Middle frontal gyrus (tissue), 1 donor: ENCODE measurements around the gene KCNH5.

ENCODE experiments used
- DNase-seq: peaks from one replicate; pipeline ENCODE4 v3.0.0-alpha.2; 2015; ENCODE audit warnings: low spot score; ENCODE audit errors: extremely low spot score

KCNH5 gene, protein sequence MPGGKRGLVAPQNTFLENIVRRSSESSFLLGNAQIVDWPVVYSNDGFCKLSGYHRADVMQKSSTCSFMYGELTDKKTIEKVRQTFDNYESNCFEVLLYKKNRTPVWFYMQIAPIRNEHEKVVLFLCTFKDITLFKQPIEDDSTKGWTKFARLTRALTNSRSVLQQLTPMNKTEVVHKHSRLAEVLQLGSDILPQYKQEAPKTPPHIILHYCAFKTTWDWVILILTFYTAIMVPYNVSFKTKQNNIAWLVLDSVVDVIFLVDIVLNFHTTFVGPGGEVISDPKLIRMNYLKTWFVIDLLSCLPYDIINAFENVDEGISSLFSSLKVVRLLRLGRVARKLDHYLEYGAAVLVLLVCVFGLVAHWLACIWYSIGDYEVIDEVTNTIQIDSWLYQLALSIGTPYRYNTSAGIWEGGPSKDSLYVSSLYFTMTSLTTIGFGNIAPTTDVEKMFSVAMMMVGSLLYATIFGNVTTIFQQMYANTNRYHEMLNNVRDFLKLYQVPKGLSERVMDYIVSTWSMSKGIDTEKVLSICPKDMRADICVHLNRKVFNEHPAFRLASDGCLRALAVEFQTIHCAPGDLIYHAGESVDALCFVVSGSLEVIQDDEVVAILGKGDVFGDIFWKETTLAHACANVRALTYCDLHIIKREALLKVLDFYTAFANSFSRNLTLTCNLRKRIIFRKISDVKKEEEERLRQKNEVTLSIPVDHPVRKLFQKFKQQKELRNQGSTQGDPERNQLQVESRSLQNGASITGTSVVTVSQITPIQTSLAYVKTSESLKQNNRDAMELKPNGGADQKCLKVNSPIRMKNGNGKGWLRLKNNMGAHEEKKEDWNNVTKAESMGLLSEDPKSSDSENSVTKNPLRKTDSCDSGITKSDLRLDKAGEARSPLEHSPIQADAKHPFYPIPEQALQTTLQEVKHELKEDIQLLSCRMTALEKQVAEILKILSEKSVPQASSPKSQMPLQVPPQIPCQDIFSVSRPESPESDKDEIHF

DNA sequence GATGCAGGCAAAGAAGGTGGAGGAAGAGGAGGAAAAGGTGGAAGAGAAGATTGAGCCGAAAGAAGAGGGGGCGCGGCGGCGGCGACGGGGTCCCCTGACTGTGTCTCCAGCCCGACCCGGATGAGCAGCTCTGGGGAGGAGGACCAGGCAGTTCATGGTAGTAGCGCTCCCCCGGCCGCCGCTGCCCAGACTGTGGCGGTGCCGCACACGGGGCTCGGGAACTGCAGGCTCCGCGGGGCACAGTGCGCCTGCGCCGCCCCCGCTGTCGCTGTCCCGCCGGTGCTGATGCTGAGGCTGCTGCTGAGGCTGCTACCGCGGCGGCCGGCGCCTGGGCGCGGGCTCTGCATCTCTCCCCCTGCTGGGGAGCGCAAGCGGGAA lies at the start of gene KCNH5:
Gene KCNH5 (minus strand): TSS at position 225 of the 378 bp plus-strand sequence. CDS start 272 bp downstream, outside the sequence.
- no peak for DNase-seq

DNA sequence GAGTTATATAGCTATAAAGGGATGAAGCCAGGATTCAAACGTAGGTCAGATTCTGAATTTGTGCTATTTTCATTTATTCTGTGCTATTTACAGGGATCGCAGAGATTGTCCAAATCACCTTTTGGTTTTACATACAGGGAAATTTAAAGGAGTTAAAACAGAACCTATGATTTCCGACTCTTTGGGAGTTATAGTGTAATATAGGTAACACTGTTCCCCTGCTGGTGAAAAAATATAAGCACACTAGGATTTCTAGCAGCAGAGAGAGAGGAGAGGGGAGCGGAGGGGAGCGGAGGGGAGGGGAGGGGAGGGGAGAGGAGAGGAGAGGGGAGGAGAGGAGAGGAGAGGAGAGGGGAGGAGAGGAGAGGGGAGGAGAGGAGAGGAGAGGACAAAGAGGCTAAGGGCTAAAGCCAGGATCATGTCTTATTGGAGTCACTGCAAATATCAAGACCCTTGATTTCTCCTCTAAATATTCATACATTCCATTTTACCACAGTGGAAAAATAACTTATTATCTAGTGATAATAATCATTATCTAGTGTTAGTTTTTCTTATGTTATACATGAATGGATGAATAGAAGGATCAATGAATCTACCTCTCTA lies 46.2 kb upstream of the KCNH5 start:
- DNase-seq, result no peak

DNA sequence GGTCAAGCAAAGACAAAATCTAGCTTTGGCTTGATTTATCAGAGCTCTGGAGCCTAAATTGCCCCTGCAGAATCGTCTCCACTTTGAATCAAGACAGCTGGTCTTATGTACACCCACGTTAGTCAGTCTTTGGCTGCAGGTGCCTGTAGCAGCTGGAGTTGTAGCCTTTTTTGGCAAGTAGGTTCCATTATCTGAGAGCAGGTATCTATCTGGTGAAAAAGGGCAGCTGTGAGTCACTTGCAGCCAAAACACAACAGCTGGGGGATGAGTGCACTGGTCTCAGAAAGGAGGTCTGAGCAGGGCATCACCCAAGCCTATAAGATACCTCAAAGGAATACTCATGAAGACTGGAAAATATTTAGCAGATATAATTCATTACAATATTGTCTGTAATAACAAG lies 43.6 kb upstream of the KCNH5 start:
- DNase-seq, result no peak

DNA sequence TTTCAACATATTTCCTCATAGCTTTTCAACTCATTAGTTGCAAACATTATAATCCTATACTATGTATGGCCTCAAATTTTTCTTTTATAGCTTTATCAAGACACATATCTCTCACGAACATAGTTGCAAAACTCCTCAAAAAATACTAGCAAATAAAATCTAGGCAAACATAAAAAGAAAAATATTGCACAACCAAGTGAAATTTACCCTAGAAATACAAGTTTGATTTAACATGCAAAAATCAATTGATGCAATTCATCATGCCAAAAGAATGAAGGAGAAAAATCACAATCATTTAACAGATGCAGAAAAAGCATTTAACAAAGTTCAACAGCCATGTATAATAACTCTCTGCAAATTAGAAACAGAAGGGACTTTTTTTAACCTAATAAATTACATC lies 33.3 kb upstream of the KCNH5 start:
- DNase-seq, result no peak

DNA sequence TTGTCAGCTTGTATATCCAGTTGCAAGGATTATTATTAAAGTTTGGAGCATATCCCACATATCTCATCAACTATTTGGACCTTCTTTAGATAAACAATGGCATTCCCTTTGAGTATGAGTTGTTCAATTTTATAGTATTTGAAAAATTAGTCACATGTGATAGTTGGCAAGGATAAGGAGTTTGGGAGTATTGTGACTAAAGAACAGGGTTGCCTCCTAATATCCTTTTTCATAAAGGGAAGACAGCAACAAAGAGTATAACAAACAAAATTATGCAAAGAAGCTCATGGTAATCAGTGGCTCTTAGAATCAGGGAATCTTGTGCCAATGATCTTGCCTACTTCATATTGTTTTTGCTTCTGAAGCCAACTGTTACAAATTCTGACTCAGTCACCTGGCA lies 31.2 kb upstream of the KCNH5 start:
- DNase-seq, result no peak

DNA sequence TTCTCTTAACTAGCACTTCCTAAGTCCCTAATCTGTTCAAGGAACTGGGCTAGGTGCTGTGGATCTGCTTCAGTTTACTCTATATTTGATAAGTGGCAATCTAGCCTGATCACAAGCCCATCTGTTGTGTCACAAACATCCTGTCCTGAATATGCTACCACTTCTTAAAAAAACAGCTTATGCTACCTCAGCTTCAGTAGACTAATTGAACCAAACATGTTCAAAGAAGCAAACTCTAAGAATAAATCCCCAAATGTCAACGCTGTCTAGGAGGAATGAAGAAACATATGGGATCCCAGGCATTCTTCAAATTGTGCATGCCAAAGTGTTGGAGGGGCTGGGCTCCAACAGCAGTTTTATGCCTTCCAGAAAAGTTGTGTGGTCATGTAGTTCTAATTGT lies 10.4 kb upstream of the KCNH5 start:
- DNase-seq, result no peak

DNA sequence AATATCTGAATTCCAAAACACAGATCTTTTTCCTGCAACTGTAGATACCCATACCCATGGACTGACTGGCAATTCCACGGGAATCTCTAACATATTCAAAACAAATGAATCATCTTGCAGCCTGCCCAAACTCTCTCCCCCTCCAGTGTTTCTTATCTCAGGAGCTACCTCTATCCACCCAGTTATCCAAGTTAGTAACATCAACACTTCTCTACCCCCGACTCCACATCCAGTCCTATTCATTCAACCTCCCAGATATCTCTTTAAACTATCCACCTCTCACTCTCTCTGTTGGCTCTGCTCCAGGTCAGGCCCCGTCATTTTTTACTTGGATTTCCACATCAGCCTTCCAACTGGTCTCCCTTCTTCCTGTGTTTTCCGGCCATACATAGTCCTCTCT lies 6.7 kb upstream of the KCNH5 start:
- DNase-seq, result no peak

DNA sequence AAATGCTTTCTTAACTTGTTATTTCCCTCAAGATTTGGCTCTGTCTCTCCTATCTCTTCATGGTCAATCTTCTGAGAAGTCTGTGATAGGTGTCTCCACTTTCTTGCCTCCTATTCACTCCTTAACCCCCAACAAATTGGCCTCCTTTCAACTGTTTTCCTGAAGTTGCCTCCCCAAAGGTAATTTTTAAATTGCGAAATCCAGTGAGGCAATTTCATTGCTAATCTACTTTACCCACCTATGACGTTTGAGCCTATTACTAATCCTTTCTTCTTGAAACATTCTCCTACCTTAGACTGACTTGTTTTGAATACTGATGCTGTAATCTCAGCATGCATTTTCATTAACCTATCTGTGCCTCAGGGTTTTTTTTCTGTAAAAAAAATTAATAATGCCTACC lies 6.0 kb upstream of the KCNH5 start:
- no peak for DNase-seq

DNA sequence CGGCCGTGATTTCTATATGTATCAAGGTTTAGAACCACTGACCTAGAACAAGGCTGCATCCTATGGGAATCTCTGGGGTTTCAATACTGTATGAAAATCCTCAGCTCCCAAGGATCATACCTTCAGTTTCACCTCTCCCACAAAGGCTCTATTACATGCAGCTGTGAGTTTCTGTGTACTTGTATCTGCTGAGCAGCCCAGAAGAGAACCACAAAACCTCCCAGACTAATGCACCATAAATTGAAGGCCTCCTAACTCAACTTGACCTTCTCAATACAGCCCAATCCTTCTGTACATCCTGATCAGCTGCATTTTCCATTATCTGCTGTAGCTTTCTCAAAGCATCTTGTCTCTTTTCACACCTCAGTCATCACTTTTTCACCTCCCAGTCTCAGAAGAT lies 5.4 kb upstream of the KCNH5 start:
- DNase-seq, result no peak

DNA sequence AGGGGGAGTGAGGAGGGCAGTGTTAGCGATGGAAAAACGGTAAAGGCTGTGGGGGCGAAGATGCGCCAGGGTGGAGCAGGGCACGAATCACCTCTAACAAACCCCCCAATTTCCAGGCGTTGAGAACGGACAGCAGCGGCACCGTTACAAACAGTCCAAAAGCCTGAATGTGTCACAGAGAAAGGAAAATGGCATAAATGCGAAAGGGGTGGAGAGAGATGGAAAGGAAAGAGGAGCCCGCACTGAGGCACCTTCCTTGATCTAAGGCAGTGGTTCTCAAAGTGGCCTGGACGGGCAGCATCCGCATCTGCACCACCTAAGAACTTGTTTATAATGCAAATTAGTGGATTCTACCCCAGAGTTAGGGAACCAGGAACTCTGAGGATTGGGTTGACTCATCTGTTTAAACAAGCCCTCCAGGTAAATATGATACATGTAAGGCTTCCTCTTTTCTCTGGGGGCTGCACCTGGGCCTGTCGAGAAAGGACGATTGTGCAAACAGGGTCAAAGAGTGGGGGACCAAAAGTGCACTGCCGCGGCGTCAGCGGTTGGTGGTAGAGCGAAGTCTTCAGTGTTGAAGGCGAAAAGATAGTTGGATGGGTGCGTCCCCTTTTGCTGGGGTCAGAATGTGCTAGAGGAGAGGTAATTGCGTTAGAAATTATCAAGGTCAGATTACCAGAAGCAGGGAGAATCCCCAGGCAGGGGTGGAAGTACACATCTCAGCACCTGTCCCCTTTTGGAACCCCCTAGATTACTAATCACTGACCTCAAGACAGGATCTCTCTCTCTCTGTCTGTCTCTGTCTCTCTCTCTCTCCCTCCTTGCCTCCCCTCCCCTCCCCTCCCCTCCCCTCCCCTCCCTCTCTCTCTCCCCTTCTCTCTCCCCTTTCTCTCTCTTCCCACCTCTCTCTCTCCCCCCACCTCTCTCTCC lies 1.3 kb upstream of the KCNH5 start:
- DNase-seq, result no peak

DNA sequence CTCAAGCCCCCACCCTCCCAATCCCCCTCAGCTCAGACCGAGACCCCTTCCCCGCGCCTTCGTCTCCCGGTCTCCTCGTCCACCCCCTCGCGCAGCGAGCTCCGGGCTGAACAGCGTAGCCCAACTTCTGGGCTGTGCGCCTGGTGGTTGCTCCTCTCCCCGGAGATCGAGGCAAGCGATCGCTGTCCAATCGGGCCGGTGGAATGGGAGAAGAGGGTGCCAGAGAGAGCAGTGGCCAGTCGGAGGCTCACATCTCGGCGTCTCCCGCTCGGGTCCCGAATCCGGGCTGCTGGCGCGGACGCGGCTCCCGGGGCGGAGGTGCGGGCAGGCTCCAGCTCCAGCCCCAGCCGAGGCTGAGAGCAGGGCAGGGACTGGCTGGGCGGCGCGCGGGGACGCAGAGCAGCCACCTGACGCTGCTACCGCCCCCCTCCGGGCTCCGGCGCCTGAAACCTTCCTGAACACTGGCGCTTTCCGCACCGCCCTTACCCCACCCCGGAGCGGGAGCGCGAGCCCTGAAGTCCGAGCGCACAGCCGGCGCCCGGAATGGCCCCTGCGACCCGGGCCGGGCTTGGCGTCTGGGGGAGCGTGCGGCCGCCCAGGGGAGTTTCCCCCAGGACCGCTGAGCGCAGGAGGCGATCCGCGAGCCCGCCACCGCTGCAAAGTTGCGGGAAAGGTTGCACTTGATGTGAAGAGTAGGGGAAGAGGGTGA lies 508 bp upstream of the KCNH5 start:
- no peak for DNase-seq

DNA sequence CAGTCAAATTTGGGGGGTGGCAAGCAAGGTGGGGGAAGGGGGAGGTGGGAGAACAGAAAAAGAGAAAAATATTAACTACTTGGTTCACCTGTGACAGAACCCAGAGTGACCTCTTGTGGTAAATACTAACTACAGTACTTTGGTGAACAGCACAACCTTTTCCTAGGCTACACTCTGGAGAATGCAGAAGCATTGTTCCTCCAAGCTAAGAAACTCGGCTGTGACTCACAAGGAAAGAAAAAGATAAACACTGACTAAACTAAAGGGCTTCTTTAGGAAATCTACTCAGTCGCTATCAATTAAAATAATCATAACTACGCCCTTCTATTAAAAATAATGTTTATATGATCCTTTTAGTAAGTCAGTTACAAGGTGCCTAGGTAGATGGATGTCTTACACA lies 5.4 kb downstream of the KCNH5 start:
- no peak for DNase-seq

DNA sequence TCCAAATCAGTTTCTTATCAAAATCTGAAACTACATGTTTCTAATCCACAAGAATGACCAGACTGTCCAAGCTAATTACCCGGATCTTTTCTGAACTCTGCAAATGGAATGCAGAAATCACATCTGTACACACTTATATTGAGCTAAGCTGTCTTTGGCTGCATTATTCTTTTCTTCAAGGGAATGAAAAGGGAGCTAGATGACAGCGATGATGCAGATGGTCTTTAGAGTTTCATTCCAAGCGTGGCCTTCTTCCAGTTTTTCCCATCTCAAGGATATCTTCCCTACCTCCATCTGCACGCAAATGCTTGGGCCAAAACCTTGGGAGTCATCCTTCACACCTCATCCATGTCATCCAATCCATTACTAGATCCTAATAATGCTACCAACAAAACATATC lies 12.6 kb downstream of the KCNH5 start:
- no peak for DNase-seq

DNA sequence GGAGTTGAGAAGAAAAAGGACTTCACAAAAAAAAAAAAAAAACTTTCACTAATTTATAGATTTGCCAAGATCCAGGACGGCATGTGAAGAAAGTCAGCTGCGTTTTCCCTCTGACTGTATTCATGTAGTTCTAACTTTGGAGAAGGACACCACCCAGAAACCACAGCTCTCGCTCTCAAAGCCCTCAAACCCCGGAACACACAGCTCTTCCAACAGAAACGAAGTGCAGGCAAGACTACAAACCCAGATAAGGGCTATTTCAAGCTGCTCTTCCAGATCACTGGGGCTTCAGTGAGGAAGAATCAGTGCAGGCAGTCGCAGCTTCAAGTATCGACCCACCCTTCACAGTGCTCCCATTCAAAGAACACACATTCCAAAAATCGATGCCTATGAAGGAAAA lies 13.2 kb downstream of the KCNH5 start:
- no peak for DNase-seq

DNA sequence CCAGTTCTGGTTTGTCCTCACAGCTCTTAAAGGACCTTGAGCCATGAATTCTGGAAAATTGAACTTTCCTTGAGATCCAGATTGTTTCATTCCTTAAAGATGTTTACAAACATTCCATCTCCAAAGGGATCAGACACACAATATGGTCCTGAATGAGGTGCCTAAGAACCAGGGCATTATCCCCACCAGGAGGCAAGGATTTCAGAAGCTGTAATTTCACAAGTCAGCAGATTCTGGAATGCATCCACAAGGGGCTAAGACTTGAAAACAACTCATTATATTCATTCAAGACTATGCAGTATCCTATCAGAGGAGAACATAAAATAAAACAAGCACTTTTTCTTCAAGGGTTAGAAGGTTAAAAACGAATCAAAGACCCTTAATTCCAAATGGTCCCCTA lies 15.1 kb downstream of the KCNH5 start:
- DNase-seq, result no peak

DNA sequence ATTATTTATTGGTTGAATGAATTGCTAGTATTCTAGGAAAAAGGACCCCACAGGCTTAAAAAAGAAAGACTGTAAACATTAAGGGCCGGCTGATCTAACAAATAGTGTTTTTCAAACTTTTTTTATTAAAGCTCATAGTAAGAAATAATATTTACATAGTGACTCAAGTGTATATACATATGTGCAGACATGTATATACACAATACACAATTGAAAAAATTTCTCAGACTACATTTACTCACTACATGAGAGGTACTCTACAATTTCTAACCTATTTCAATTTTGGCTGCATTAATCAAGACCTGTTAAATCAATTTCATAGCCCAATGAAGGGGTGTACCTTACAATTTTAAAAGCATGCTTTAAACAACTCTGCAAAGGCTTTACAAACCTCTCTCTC lies 17.5 kb downstream of the KCNH5 start:
- no peak for DNase-seq

DNA sequence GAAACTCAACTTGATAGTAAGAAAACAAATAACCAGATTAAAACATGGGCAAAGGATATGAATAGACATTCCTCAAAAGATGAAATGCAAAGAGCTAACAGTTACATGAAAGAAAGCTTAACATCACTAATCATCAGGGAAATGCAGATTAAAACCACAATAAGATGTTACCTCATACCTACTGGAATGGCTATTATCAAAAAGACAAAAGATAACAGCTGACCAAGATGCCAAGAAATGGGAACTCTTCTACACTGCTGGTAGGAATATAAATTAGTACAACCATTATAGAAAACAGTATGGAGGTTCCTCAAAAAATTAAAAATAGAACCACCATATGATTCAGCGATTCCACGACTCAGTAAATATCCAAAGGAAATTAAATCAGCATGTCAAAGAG lies 18.8 kb downstream of the KCNH5 start:
- DNase-seq, result no peak

DNA sequence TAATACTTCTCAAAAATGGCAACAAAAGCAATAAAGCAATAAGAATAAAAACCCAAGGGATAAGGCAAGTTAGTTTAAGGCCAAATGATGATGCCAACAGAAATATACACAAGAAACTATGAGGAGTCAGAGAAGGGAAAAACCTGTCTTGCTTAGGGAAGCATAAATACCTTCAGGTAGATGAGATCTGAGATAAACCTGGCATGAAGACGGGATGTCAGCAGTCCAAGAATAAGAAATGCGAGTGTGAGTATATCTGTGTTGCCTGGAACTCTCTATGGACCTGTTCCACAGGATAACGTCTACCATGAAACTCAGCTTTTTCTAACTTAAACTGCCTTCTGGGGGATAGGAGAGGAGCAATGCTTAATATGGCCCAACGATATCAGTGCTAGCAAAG lies 30.6 kb downstream of the KCNH5 start:
- DNase-seq, result no peak

DNA sequence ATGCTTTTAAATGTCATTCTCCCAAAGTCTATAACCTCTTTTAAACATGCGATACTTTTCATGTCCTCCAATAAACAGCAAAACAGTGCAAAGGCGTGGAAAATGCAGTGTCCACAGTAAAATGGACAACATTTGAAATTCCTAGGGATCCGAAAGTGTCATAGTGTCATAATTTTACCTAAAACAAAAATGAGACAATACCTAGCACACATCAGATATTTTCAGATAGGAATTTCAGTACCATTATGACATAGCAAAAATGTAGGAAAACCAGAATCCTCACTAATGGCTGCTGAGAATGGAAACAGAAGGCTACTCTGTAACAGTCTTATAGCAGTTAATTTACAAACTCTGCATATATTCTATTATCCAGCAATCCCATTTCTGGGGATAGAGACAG lies 33.1 kb downstream of the KCNH5 start:
- no peak for DNase-seq

DNA sequence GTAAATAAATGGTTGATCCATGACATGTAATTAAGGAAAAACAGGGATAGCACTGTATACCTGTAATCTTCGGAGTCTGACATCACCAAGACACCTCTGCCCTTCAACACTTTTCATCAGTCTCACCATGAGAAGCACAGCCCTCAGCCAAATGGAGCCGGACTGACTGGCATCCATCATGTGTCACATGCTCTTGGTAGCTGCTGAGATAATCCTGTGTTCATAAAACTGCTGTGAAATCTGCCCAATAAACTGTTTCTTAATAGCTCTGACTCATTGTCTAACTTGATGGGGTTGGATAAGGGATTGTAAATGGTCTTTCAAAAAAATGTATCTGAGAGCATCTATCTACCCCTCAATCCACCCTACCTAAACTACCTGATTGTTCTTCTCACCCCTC lies 33.6 kb downstream of the KCNH5 start:
- no peak for DNase-seq
